OCI-LY7 (cell line): ENCODE measurements around the gene MIA2. TPM values are rescaled to one million over a fixed set of nuclear protein-coding genes. Genes with fewer than 3 reads are reported as not detected.

Experiments used
- BruUV-seq: library from RNA; stranded (reverse); fragments of 400-500 nt; replicated peaks from 2 replicates; lab custom pipeline; 2021; lab: Mats Ljungman, UMichigan
- CTCF ChIA-PET: fragments of 300-600 bp; sonication (Branson Sonifier 250); formaldehyde crosslinking; loops from one replicate; lab custom pipeline; 2022; ENCODE audit warnings: antibody characterized with exemption; ENCODE audit not compliant: unreplicated experiment; lab: Charles Lee
- POLR2A ChIA-PET: fragments of 300-600 bp; sonication (Branson Sonifier 250); formaldehyde crosslinking; loops from one replicate; lab custom pipeline; 2022; ENCODE audit warnings: antibody characterized with exemption; lab: Charles Lee
- DNase-seq: peaks from one replicate; pipeline ENCODE4 v3.0.0-alpha.2; 2015; ENCODE audit warnings: low spot score
- H2AFZ ChIP-seq: fragments of 200-600 bp; sonication (generic), shearing (Covaris generic); 2 replicates; pipeline ENCODE4 v1.6.1; 2014; ENCODE audit warnings: mild to moderate bottlenecking, antibody characterized with exemption, low read length, moderate library complexity
- H3K27ac ChIP-seq: fragments of 200-600 bp; sonication (generic); 2 replicates; pipeline ENCODE4 v1.5.1; 2014; ENCODE audit warnings: mixed run types, low read depth, mild to moderate bottlenecking, moderate library complexity, low read length, inconsistent platforms; ENCODE audit not compliant: poor library complexity, severe bottlenecking
- H3K36me3 ChIP-seq: fragments of 200-600 bp; sonication (generic); 2 replicates; pipeline ENCODE4 v1.6.1; 2014; ENCODE audit warnings: mild to moderate bottlenecking, antibody characterized with exemption, low read length, moderate library complexity, mixed read lengths; ENCODE audit not compliant: insufficient read depth
- H3K4me1 ChIP-seq: fragments of 200-600 bp; sonication (generic); 2 replicates; pipeline ENCODE4 v1.5.1; 2014; ENCODE audit warnings: mild to moderate bottlenecking, low read length; ENCODE audit not compliant: insufficient read depth, poor library complexity, severe bottlenecking
- H3K4me2 ChIP-seq: fragments of 200-600 bp; sonication (generic); 2 replicates; pipeline ENCODE4 v1.6.1; 2014; ENCODE audit warnings: mild to moderate bottlenecking, low read length
- H3K4me3 ChIP-seq: fragments of 200-600 bp; sonication (generic); 2 replicates; pipeline ENCODE4 v1.5.1; 2014; ENCODE audit warnings: mild to moderate bottlenecking, low read depth, low read length; ENCODE audit not compliant: poor library complexity, severe bottlenecking
- H3K79me2 ChIP-seq: fragments of 200-600 bp; sonication (generic); 2 replicates; pipeline ENCODE4 v1.6.1; 2016; ENCODE audit warnings: low read depth, mild to moderate bottlenecking, low read length, moderate library complexity, mixed read lengths; ENCODE audit not compliant: insufficient read depth
- H3K9me2 ChIP-seq: fragments of 200-600 bp; sonication (generic); 2 replicates; pipeline ENCODE4 v1.6.1; 2016; ENCODE audit warnings: mild to moderate bottlenecking, low read length, mixed read lengths; ENCODE audit not compliant: insufficient read depth
- H3K9me3 ChIP-seq: fragments of 200-600 bp; sonication (generic); 2 replicates; pipeline ENCODE4 v1.6.1; 2014; ENCODE audit warnings: mild to moderate bottlenecking, mixed run types, low read length, mixed read lengths
- H4K20me1 ChIP-seq: fragments of 200-600 bp; sonication (generic); 2 replicates; pipeline ENCODE4 v1.6.1; 2014; ENCODE audit warnings: mild to moderate bottlenecking, antibody characterized with exemption, low read length, moderate library complexity, mixed read lengths; ENCODE audit not compliant: insufficient read depth
- CTCF ChIP-seq: fragments of 200-600 bp; sonication (generic); conservative IDR thresholded peaks from 2 replicates; pipeline ENCODE4 v1.5.1; 2014; ENCODE audit warnings: mild to moderate bottlenecking, antibody characterized with exemption, low read length, moderate library complexity, mixed read lengths
- EZH2phosphoT487 ChIP-seq: fragments of 200-600 bp; sonication (generic); IDR thresholded peaks from 2 replicates; pipeline ENCODE4 v1.6.1; 2018; ENCODE audit warnings: low read depth, borderline replicate concordance, mild to moderate bottlenecking, mixed run types, antibody characterized with exemption, low read length, moderate library complexity, mixed read lengths
- intact Hi-C: fragments of 100-400 bp; cut with micrococcal nuclease; formaldehyde crosslinking; loops from one replicate; pipeline ENCODE4 v1.10.0; 2022; ENCODE audit not compliant: unreplicated experiment
- total RNA-seq, 2 experiments: library from RNA; depleted of rRNA in 1 of 2; stranded (reverse); fragments of >200 nt in 1 of 2; shearing (Covaris generic) in 1 of 2; gene quantifications; 2 replicates each; pipeline ENCODE4 v1.2.3, GENCODE V29; 2014 to 2022

MIA2 gene
- total RNA-seq, 2 experiments from 2014 or later: 20.2 to 28.3 TPM

- Histone ChIP-seq H3K79me2 (peaks cover 7% of the 10 kb centered on the region; the same call in 1 of the 2 replicates), H4K20me1 (peaks cover 3% of the 10 kb centered on the region; the same call in 1 of the 2 replicates), H3K9me2 (no peaks in the 10 kb centered on the region), H3K4me1 (no peaks in the 10 kb centered on the region), H2AFZ (no peak overlapping the region), H3K27ac (no peak overlapping the region), H3K4me2 (no peak overlapping the region), H3K4me3 (no peak overlapping the region), H3K9me3 (no peaks in the 10 kb centered on the region), H3K36me3 (peaks cover 55% of the 10 kb centered on the region)
- DNase-seq: no peak
- ChIA-PET POLR2A (interaction anchor here (0.6 to 1.5 kb wide), 6 partner anchors 8 to 1033 kb away, joined by 3 to 4 read pairs (median 4); partner anchors contain the start of gene PNN), CTCF (no interaction called here)
- no peak for TF ChIP-seq EZH2phosphoT487
- TF ChIP-seq CTCF: no peak
- intact Hi-C loops: no loop called here
- BruUV-seq: no TSS peak
Measured at GRCh38 chr14:39185256-39186049, 48.3 kb upstream of the MIA2 start.

- Histone ChIP-seq H3K4me1 (no peaks in the 10 kb centered on the region), H3K79me2 (no peaks in the 10 kb centered on the region), H2AFZ (no peak overlapping the region), H3K4me2 (no peak overlapping the region), H3K36me3 (peaks cover 40% of the 10 kb centered on the region), H3K4me3 (no peak overlapping the region), H3K27ac (no peak overlapping the region), H3K9me3 (no peaks in the 10 kb centered on the region), H3K9me2 (no peaks in the 10 kb centered on the region), H4K20me1 (0 out of 2 replicates have a peak, but pooled peaks cover 3% of the 10 kb centered on the region)
- ChIA-PET POLR2A (interaction anchor here (1.0 to 1.3 kb wide), 2 partner anchors 12 to 321 kb away, joined by 3 to 4 read pairs; partner anchors contain the start of gene PNN), CTCF (no interaction called here)
- DNase-seq: no peak
- TF ChIP-seq CTCF: no peak
- no peak for TF ChIP-seq EZH2phosphoT487
- no TSS peak for BruUV-seq
- intact Hi-C loops: no loop called here
Measured at GRCh38 chr14:39186941-39187525, 46.7 kb upstream of the MIA2 start.
